ENCODE measurements around the gene NOC2L. TPM values are rescaled to one million over a fixed set of nuclear protein-coding genes. Genes with fewer than 3 reads are reported as not detected.

NOC2L gene
- total and polyA plus RNA-seq, 2 donors (not counting 1 experiment from before 2014, with no cell fraction given), result 34.1 to 61.1 TPM

DNA sequence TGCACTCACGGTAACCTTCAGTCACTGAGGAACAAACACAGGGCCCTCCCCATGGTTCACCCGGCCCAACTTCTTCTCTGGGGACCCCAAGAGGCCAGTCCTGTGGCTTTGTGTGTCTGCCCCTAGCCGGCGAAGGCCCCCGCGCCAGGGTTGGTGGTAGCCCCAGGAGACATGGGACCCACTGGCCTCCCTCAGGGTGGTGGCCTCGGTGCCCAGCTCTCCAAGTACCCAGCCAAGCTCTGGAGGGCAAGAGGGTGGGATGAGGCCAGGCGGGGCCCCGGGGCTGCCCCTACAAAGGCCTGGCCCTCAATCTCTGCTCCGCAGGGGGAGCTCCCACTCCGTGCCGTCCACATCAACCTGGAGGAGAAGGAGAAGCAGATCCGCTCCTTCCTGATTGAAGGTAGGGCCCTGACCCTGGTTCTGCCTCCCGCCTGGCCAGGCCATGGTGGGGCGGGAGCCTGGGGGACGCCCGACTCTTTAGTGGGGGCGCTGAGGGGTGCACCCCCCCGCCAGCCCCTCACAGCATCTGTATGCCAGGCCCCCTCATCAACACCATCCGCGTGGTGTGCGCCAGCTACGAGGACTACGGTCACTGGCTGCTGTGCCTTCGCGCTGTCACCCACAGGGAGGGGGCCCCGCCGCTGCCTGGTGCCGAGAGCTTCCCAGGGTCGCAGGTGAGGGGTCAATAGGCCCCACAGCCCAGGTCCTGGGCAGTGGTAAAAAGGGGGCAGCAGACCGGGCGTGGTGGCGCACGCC is 12.9 kb upstream of the NOC2L start:
- no peaks in the 10 kb centered on the region for H3K9me3 ChIP-seq (ENCODE audit: control insufficient read depth, insufficient read depth, low read depth, low read length)
- no peak overlapping the region for H2AFZ ChIP-seq (ENCODE audit: low read length)
- no peak for TF ChIP-seq EZH2 (IDR thresholded peaks at IDR 0.05; ENCODE audit: low read length, missing control alignments)
- TF ChIP-seq, protein P1, sequence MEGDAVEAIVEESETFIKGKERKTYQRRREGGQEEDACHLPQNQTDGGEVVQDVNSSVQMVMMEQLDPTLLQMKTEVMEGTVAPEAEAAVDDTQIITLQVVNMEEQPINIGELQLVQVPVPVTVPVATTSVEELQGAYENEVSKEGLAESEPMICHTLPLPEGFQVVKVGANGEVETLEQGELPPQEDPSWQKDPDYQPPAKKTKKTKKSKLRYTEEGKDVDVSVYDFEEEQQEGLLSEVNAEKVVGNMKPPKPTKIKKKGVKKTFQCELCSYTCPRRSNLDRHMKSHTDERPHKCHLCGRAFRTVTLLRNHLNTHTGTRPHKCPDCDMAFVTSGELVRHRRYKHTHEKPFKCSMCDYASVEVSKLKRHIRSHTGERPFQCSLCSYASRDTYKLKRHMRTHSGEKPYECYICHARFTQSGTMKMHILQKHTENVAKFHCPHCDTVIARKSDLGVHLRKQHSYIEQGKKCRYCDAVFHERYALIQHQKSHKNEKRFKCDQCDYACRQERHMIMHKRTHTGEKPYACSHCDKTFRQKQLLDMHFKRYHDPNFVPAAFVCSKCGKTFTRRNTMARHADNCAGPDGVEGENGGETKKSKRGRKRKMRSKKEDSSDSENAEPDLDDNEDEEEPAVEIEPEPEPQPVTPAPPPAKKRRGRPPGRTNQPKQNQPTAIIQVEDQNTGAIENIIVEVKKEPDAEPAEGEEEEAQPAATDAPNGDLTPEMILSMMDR (conservative IDR thresholded peaks at IDR 0.05 in 1 of 2, IDR thresholded peaks at IDR 0.05 in 1 of 2; ENCODE audit: low read depth in 1 of 2, low read length in 2 of 2), result no peak
- no peaks in the 10 kb centered on the region for H3K27me3 ChIP-seq (ENCODE audit: control insufficient read depth, insufficient read depth, low read length)
- no peaks in the 10 kb centered on the region for H3K4me1 ChIP-seq (ENCODE audit: control insufficient read depth, extremely low read depth, insufficient read depth, low read length)
- no peak overlapping the region for H3K27ac ChIP-seq (ENCODE audit: insufficient read depth, low read length)
- H3K4me2 ChIP-seq (ENCODE audit: extremely low read depth, insufficient read depth, low read length), result no peak overlapping the region
- H3K36me3 ChIP-seq (ENCODE audit: control insufficient read depth, insufficient read depth, low read length), result no peaks in the 10 kb centered on the region
- no peak for DNase-seq (ENCODE audit: low read depth in 2 of 2)
- no peak overlapping the region for H3K4me3 ChIP-seq (replicated peaks in 1 of 4; ENCODE audit: control extremely low read depth in 1 of 4, insufficient read depth in 1 of 4, low read depth in 3 of 4, low read length in 4 of 4)
- H3K79me2 ChIP-seq (ENCODE audit: control insufficient read depth, insufficient read depth, low read length), result no peaks in the 10 kb centered on the region
- H4K20me1 ChIP-seq (ENCODE audit: control insufficient read depth, extremely low read depth, insufficient read depth, low read length), result no peaks in the 10 kb centered on the region
- no peak overlapping the region for H3K9ac ChIP-seq (ENCODE audit: insufficient read depth, low read length)

DNA sequence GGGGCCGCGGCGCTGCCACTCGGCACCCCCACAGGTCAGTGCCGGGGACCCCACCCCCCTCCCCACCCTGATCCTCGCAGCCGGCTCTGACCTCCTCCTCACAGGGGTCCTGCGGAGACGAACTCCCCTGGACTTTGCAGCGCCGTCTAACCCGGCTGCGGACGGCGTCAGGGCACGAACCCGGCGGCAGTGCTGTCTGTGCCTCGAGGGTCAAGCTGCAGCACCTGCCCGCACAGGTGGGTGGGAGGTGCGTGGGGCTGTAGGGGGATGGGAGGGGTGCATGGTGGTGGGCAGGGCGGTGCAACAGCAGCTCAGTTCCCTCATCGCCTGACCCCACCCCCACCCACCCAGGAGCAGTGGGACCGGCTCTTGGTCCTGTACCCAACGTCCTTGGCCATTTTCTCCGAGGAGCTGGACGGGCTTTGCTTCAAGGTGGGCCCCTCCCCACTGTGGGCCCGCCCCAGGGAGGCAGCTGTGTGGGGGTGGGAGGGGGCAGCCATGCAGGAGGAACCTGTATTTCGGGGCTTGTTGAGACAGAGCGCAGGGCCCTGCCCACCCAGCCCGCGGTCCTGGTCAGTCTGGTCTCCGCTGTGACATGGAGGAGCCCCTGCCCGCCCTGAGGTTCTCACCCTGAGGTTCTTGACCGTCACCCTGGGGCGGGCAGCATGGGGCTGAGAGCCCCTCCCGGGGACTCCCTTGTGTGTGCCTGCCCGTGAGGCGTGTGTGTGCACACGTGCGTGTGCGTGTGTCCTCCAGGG is 12.1 kb upstream of the NOC2L start:
- Histone ChIP-seq H3K36me3 (ENCODE audit: control insufficient read depth, insufficient read depth, low read length) (no peaks in the 10 kb centered on the region), H3K9me3 (ENCODE audit: control insufficient read depth, insufficient read depth, low read depth, low read length) (no peaks in the 10 kb centered on the region), H4K20me1 (ENCODE audit: control insufficient read depth, extremely low read depth, insufficient read depth, low read length) (no peaks in the 10 kb centered on the region), H3K4me2 (ENCODE audit: extremely low read depth, insufficient read depth, low read length) (no peak overlapping the region), H3K4me1 (ENCODE audit: control insufficient read depth, extremely low read depth, insufficient read depth, low read length) (peaks cover under 1% of the 10 kb centered on the region), H3K79me2 (ENCODE audit: control insufficient read depth, insufficient read depth, low read length) (no peaks in the 10 kb centered on the region), H3K4me3 (replicated peaks in 1 of 4; ENCODE audit: control extremely low read depth in 1 of 4, insufficient read depth in 1 of 4, low read depth in 3 of 4, low read length in 4 of 4) (no peak overlapping the region), H2AFZ (ENCODE audit: low read length) (no peak overlapping the region), H3K27me3 (ENCODE audit: control insufficient read depth, insufficient read depth, low read length) (no peaks in the 10 kb centered on the region), H3K9ac (ENCODE audit: insufficient read depth, low read length) (no peak overlapping the region), H3K27ac (ENCODE audit: insufficient read depth, low read length) (no peak overlapping the region)
- no peak for DNase-seq (ENCODE audit: low read depth in 2 of 2)
- TF ChIP-seq, protein P1 (conservative IDR thresholded peaks at IDR 0.05 in 1 of 2, IDR thresholded peaks at IDR 0.05 in 1 of 2; ENCODE audit: low read depth in 1 of 2, low read length in 2 of 2), result no peak
- no peak for TF ChIP-seq EZH2 (IDR thresholded peaks at IDR 0.05; ENCODE audit: low read length, missing control alignments)

DNA sequence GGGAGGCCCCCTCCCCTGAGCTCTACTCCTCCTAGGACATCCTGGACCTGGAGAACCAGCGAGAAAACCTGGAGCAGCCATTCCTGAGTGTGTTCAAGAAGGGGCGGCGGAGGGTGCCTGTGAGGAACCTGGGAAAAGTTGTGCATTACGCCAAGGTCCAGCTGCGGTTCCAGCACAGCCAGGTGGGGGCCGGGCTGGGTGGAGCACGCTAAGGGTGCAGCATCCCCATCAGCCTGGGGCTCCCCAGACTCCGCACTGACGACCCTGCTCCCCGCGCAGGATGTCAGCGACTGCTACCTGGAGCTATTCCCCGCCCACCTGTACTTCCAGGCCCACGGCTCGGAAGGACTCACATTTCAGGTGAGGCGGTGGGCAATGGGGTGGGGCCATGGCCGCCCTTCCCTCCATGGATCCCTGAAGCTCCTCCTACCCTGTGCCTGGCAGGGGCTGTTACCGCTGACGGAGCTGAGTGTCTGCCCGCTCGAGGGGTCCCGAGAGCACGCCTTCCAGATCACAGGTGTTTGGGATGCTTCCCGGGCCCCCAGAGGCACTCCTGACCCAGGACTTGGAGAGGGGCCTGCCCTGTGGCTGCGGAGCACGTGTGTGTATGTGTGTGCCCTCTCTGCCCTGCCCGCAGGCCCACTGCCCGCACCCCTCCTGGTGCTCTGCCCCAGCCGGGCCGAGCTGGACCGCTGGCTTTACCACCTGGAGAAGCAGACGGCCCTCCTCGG is 11.4 kb upstream of the NOC2L start:
- H3K79me2 ChIP-seq (ENCODE audit: control insufficient read depth, insufficient read depth, low read length), result no peaks in the 10 kb centered on the region
- no peaks in the 10 kb centered on the region for H3K9me3 ChIP-seq (ENCODE audit: control insufficient read depth, insufficient read depth, low read depth, low read length)
- H3K27ac ChIP-seq (ENCODE audit: insufficient read depth, low read length), result no peak overlapping the region
- H3K4me2 ChIP-seq (ENCODE audit: extremely low read depth, insufficient read depth, low read length), result no peak overlapping the region
- H3K36me3 ChIP-seq (ENCODE audit: control insufficient read depth, insufficient read depth, low read length), result no peaks in the 10 kb centered on the region
- H3K4me3 ChIP-seq (replicated peaks in 1 of 4; ENCODE audit: control extremely low read depth in 1 of 4, insufficient read depth in 1 of 4, low read depth in 3 of 4, low read length in 4 of 4), result no peak overlapping the region
- TF ChIP-seq, protein P1 (conservative IDR thresholded peaks at IDR 0.05 in 1 of 2, IDR thresholded peaks at IDR 0.05 in 1 of 2; ENCODE audit: low read depth in 1 of 2, low read length in 2 of 2), result no peak
- TF ChIP-seq EZH2 (IDR thresholded peaks at IDR 0.05; ENCODE audit: low read length, missing control alignments), result no peak
- no peak overlapping the region for H3K9ac ChIP-seq (ENCODE audit: insufficient read depth, low read length)
- no peaks in the 10 kb centered on the region for H4K20me1 ChIP-seq (ENCODE audit: control insufficient read depth, extremely low read depth, insufficient read depth, low read length)
- H2AFZ ChIP-seq (ENCODE audit: low read length), result no peak overlapping the region
- peaks cover 5% of the 10 kb centered on the region for H3K4me1 ChIP-seq (ENCODE audit: control insufficient read depth, extremely low read depth, insufficient read depth, low read length)
- DNase-seq (ENCODE audit: low read depth in 2 of 2), result no peak
- H3K27me3 ChIP-seq (ENCODE audit: control insufficient read depth, insufficient read depth, low read length), result no peaks in the 10 kb centered on the region
